ENCODE measurements around the gene MINDY4.

The MINDY4 gene

GRCh38 chr7:30770845-30771173 lies 408 bp upstream of the MINDY4 start:
- Histone ChIP-seq H3K4me1 (ENCODE audit: insufficient read depth, low read length) (peaks cover 8% of the 10 kb centered on the region), H3K36me3 (ENCODE audit: insufficient read depth, low read length) (no peaks in the 10 kb centered on the region), H3K4me3 (ENCODE audit: low read length) (peak overlapping the region; percentile 68), H2AFZ (ENCODE audit: low read depth, low read length) (peak overlapping the region; percentile 87), H3K27me3 (ENCODE audit: insufficient read depth, low read length) (no peaks in the 10 kb centered on the region), H3K9me3 (ENCODE audit: low read length) (no peaks in the 10 kb centered on the region)

- Histone ChIP-seq H3K36me3 (ENCODE audit: insufficient read depth, low read length) (no peaks in the 10 kb centered on the region), H3K9me3 (ENCODE audit: low read length) (no peaks in the 10 kb centered on the region)
These were observed 736 bp downstream of the MINDY4 start for GRCh38 chr7:30771880-30772425.

GRCh38 chr7:30772984-30773383 lies 1.8 kb downstream of the MINDY4 start:
- no peaks in the 10 kb centered on the region for H3K27me3 ChIP-seq (ENCODE audit: insufficient read depth, low read length)
- no peaks in the 10 kb centered on the region for H3K9me3 ChIP-seq (ENCODE audit: low read length)
- H3K4me1 ChIP-seq (ENCODE audit: insufficient read depth, low read length): peaks cover 8% of the 10 kb centered on the region
- peak overlapping the region; percentile 68 for H3K4me3 ChIP-seq (ENCODE audit: low read length)
- no peak overlapping the region for H2AFZ ChIP-seq (ENCODE audit: low read depth, low read length)
- no peaks in the 10 kb centered on the region for H3K36me3 ChIP-seq (ENCODE audit: insufficient read depth, low read length)

More at GRCh38 chr7:30771880-30772425, 736 bp downstream of the MINDY4 start:
- H3K27me3 ChIP-seq (ENCODE audit: insufficient read depth, low read length): no peaks in the 10 kb centered on the region
- peaks cover 8% of the 10 kb centered on the region for H3K4me1 ChIP-seq (ENCODE audit: insufficient read depth, low read length)
- peak overlapping the region; percentile 87 for H2AFZ ChIP-seq (ENCODE audit: low read depth, low read length)
- H3K4me3 ChIP-seq (ENCODE audit: low read length): peak overlapping the region; percentile 68

- Histone ChIP-seq H3K4me1 (ENCODE audit: insufficient read depth, low read length) (peaks cover 8% of the 10 kb centered on the region), H2AFZ (ENCODE audit: low read depth, low read length) (no peak overlapping the region), H3K9me3 (ENCODE audit: low read length) (no peaks in the 10 kb centered on the region), H3K27me3 (ENCODE audit: insufficient read depth, low read length) (no peaks in the 10 kb centered on the region), H3K4me3 (ENCODE audit: low read length) (no peak overlapping the region), H3K36me3 (ENCODE audit: insufficient read depth, low read length) (peaks cover 5% of the 10 kb centered on the region)
These were observed 4.8 kb downstream of the MINDY4 start for GRCh38 chr7:30775992-30776391.

- Histone ChIP-seq H3K27me3 (ENCODE audit: insufficient read depth, low read length) (no peaks in the 10 kb centered on the region), H3K4me1 (ENCODE audit: insufficient read depth, low read length) (peaks cover 8% of the 10 kb centered on the region), H3K4me3 (ENCODE audit: low read length) (no peak overlapping the region), H3K9me3 (ENCODE audit: low read length) (no peaks in the 10 kb centered on the region), H3K36me3 (ENCODE audit: insufficient read depth, low read length) (peaks cover 8% of the 10 kb centered on the region), H2AFZ (ENCODE audit: low read depth, low read length) (no peak overlapping the region)
These were observed 5.8 kb downstream of the MINDY4 start for GRCh38 chr7:30776971-30777370.

- Histone ChIP-seq H3K9me3 (ENCODE audit: low read length) (no peaks in the 10 kb centered on the region), H2AFZ (ENCODE audit: low read depth, low read length) (no peak overlapping the region), H3K4me3 (ENCODE audit: low read length) (no peak overlapping the region), H3K36me3 (ENCODE audit: insufficient read depth, low read length) (peaks cover 21% of the 10 kb centered on the region), H3K4me1 (ENCODE audit: insufficient read depth, low read length) (no peaks in the 10 kb centered on the region), H3K27me3 (ENCODE audit: insufficient read depth, low read length) (no peaks in the 10 kb centered on the region)
These were observed 7.2 kb downstream of the MINDY4 start for GRCh38 chr7:30778255-30779025.

GRCh38 chr7:30779574-30779973 lies 8.4 kb downstream of the MINDY4 start:
- Histone ChIP-seq H3K36me3 (ENCODE audit: insufficient read depth, low read length) (peaks cover 28% of the 10 kb centered on the region), H2AFZ (ENCODE audit: low read depth, low read length) (no peak overlapping the region), H3K9me3 (ENCODE audit: low read length) (no peaks in the 10 kb centered on the region), H3K4me1 (ENCODE audit: insufficient read depth, low read length) (no peaks in the 10 kb centered on the region), H3K4me3 (ENCODE audit: low read length) (no peak overlapping the region), H3K27me3 (ENCODE audit: insufficient read depth, low read length) (no peaks in the 10 kb centered on the region)

- Histone ChIP-seq H3K4me3 (ENCODE audit: low read length) (no peak overlapping the region), H3K4me1 (ENCODE audit: insufficient read depth, low read length) (no peaks in the 10 kb centered on the region), H3K27me3 (ENCODE audit: insufficient read depth, low read length) (no peaks in the 10 kb centered on the region), H2AFZ (ENCODE audit: low read depth, low read length) (no peak overlapping the region), H3K9me3 (ENCODE audit: low read length) (no peaks in the 10 kb centered on the region), H3K36me3 (ENCODE audit: insufficient read depth, low read length) (peaks cover 40% of the 10 kb centered on the region)
These were observed 9.7 kb downstream of the MINDY4 start for GRCh38 chr7:30780941-30781340.

- Histone ChIP-seq H3K9me3 (ENCODE audit: low read length) (no peaks in the 10 kb centered on the region), H3K36me3 (ENCODE audit: insufficient read depth, low read length) (peaks cover 50% of the 10 kb centered on the region), H2AFZ (ENCODE audit: low read depth, low read length) (no peak overlapping the region), H3K4me1 (ENCODE audit: insufficient read depth, low read length) (no peaks in the 10 kb centered on the region), H3K4me3 (ENCODE audit: low read length) (no peak overlapping the region), H3K27me3 (ENCODE audit: insufficient read depth, low read length) (no peaks in the 10 kb centered on the region)
These were observed 11.5 kb downstream of the MINDY4 start for GRCh38 chr7:30782690-30783089.

- H3K9me3 ChIP-seq (ENCODE audit: low read length): no peaks in the 10 kb centered on the region
- no peaks in the 10 kb centered on the region for H3K4me1 ChIP-seq (ENCODE audit: insufficient read depth, low read length)
- H3K27me3 ChIP-seq (ENCODE audit: insufficient read depth, low read length): no peaks in the 10 kb centered on the region
- H3K36me3 ChIP-seq (ENCODE audit: insufficient read depth, low read length): peaks cover 52% of the 10 kb centered on the region
- no peak overlapping the region for H3K4me3 ChIP-seq (ENCODE audit: low read length)
- no peak overlapping the region for H2AFZ ChIP-seq (ENCODE audit: low read depth, low read length)
These were observed 14.6 kb downstream of the MINDY4 start for GRCh38 chr7:30785786-30786185.

GRCh38 chr7:30787486-30787885 lies 16.3 kb downstream of the MINDY4 start:
- no peaks in the 10 kb centered on the region for H3K9me3 ChIP-seq (ENCODE audit: low read length)
- H3K27me3 ChIP-seq (ENCODE audit: insufficient read depth, low read length): no peaks in the 10 kb centered on the region
- no peaks in the 10 kb centered on the region for H3K4me1 ChIP-seq (ENCODE audit: insufficient read depth, low read length)
- H3K4me3 ChIP-seq (ENCODE audit: low read length): no peak overlapping the region
- no peak overlapping the region for H2AFZ ChIP-seq (ENCODE audit: low read depth, low read length)
- H3K36me3 ChIP-seq (ENCODE audit: insufficient read depth, low read length): peaks cover 50% of the 10 kb centered on the region

- H2AFZ ChIP-seq (ENCODE audit: low read depth, low read length): no peak overlapping the region
- no peaks in the 10 kb centered on the region for H3K9me3 ChIP-seq (ENCODE audit: low read length)
- H3K4me3 ChIP-seq (ENCODE audit: low read length): no peak overlapping the region
- H3K27me3 ChIP-seq (ENCODE audit: insufficient read depth, low read length): no peaks in the 10 kb centered on the region
- H3K36me3 ChIP-seq (ENCODE audit: insufficient read depth, low read length): peaks cover 38% of the 10 kb centered on the region
- no peaks in the 10 kb centered on the region for H3K4me1 ChIP-seq (ENCODE audit: insufficient read depth, low read length)
These were observed 17.6 kb downstream of the MINDY4 start for GRCh38 chr7:30788640-30789333.

GRCh38 chr7:30789334-30789711 lies 18.1 kb downstream of the MINDY4 start:
- Histone ChIP-seq H3K9me3 (ENCODE audit: low read length) (no peaks in the 10 kb centered on the region), H3K36me3 (ENCODE audit: insufficient read depth, low read length) (peaks cover 36% of the 10 kb centered on the region), H2AFZ (ENCODE audit: low read depth, low read length) (no peak overlapping the region), H3K27me3 (ENCODE audit: insufficient read depth, low read length) (no peaks in the 10 kb centered on the region), H3K4me3 (ENCODE audit: low read length) (no peak overlapping the region), H3K4me1 (ENCODE audit: insufficient read depth, low read length) (no peaks in the 10 kb centered on the region)
